NCI-H1048 (cell line): ENCODE results near the gene TMEM8B.
A peak's percentile ranks its signal among the peaks of the same experiment; 100 is the strongest.
"Not testable (repeated sequence)": the region's sequence is repeated elsewhere in the genome, so short reads cannot be mapped to it uniquely, and the experiment has no call there.

Experiments used
- DNase-seq: peaks from one replicate; lab custom pipeline; 2025; lab: John Stamatoyannopoulos, UW

TMEM8B gene

GRCh38 chr9:35906923-35907699, 78.1 kb downstream of the TMEM8B start:
- DNase-seq, result no peak

- DNase-seq, result no peak
Measured at GRCh38 chr9:35907711-35908503, 78.9 kb downstream of the TMEM8B start.

- no peak for DNase-seq
Measured at GRCh38 chr9:35908504-35909125, 79.6 kb downstream of the TMEM8B start.

- DNase-seq, result no peak
Measured at GRCh38 chr9:35909274-35909673, 80.2 kb downstream of the TMEM8B start, which contains the start of gene SPAAR. Gene SPAAR (plus strand): TSS chr9:35909490. CDS start chr9:35910464, 974 bp downstream.

GRCh38 chr9:35909687-35910612, 80.9 kb downstream of the TMEM8B start:
- no peak for DNase-seq

- peak; percentile 5 for DNase-seq
Measured at GRCh38 chr9:35910613-35911359, 81.8 kb downstream of the TMEM8B start.

- no peak for DNase-seq
Measured at GRCh38 chr9:35911690-35912089, 82.7 kb downstream of the TMEM8B start.

GRCh38 chr9:35912791-35913400, 83.9 kb downstream of the TMEM8B start:
- DNase-seq, result no peak

GRCh38 chr9:35913429-35913828, 84.4 kb downstream of the TMEM8B start:
- not testable (repeated sequence) for DNase-seq

GRCh38 chr9:35914301-35914807, 85.3 kb downstream of the TMEM8B start:
- DNase-seq, result no peak
